Small intestine (tissue), 7 donors: Measurements from ENCODE around the gene LAMA3. TPM values are rescaled to one million over a fixed set of nuclear protein-coding genes. Genes with fewer than 3 reads are reported as not detected.

Source experiments
- DNase-seq, 2 donors: peaks; one replicate each; pipeline versions ENCODE4 v3.0.0 to v3.0.0-alpha.2; 2013
- FAIRE-seq: peaks from 2 replicates; lab custom pipeline; 2012; peaks lifted over from hg19 to GRCh38; lab: Jason Lieb, UNC
- H3K27ac ChIP-seq, 3 donors: one replicate each; pipeline ENCODE4 v1.5.1; 2013; ENCODE audit warnings: low read length in 2 of 3, mild to moderate bottlenecking in 2 of 3, control low read depth in 1 of 3, inconsistent platforms in 1 of 3, low read depth in 1 of 3, moderate library complexity in 1 of 3
- H3K27me3 ChIP-seq, 3 donors: one replicate each; pipeline ENCODE4 v1.6.1; 2013; ENCODE audit warnings: low read length in 3 of 3, inconsistent platforms in 1 of 3; ENCODE audit not compliant: control insufficient read depth in 3 of 3, insufficient read depth in 3 of 3
- H3K36me3 ChIP-seq, 3 donors: one replicate each; pipeline ENCODE4 v1.6.1; 2013; ENCODE audit warnings: low read length in 3 of 3, inconsistent platforms in 1 of 3, low read depth in 1 of 3, mild to moderate bottlenecking in 1 of 3, moderate library complexity in 1 of 3; ENCODE audit not compliant: control insufficient read depth in 3 of 3, insufficient read depth in 2 of 3
- H3K4me1 ChIP-seq, 3 donors: one replicate each; pipeline ENCODE4 v1.6.1; 2013; ENCODE audit warnings: low read length in 2 of 3, inconsistent platforms in 1 of 3, low read depth in 1 of 3, mild to moderate bottlenecking in 1 of 3, moderate library complexity in 1 of 3; ENCODE audit not compliant: control insufficient read depth in 3 of 3, insufficient read depth in 2 of 3
- H3K4me3 ChIP-seq, 3 donors: one replicate each; pipeline ENCODE4 v1.5.1; 2013; ENCODE audit warnings: low read length in 3 of 3, control low read depth in 1 of 3, inconsistent platforms in 1 of 3, low read depth in 1 of 3, mild to moderate bottlenecking in 1 of 3, moderate library complexity in 1 of 3
- H3K9me3 ChIP-seq, 2 donors: one replicate each; pipeline ENCODE4 v1.6.1; 2013; ENCODE audit warnings: low read depth in 1 of 2, low read length in 1 of 2; ENCODE audit not compliant: control insufficient read depth in 2 of 2, insufficient read depth in 1 of 2
- WGBS, 3 donors: extraction: QIAGEN DNeasy Blood & Tissue Kit; methylation state at CpG; one replicate each; pipeline ENCODE4 v1.1.7; 2013; 5-methylcytosine and 5-hydroxymethylcytosine counted together
- polyA plus RNA-seq, 4 donors: library from polyadenylated mRNA; stranded (reverse) in 3 of 4; unstranded in 1 of 4; fragments of 200-250 nt in 3 of 4; fragments of 120-200 nt in 1 of 4; gene quantifications; one replicate each; pipeline versions ENCODE4 v1.2.1 to v1.2.3, GENCODE V29; 2013
- donor health status: healthy with polysubstance abuse.
- donor health status: control.
- donor health status: control.
- donor health status: Bipolar disorder and iron deficiency.
- donor health status: healthy.

The LAMA3 gene
- polyA plus RNA-seq, 4 donors, result 9.7 to 67.4 (median 22.0) TPM

- 89 to 93% (median 91%) methylated on average over 4 of the region's 4 CpGs for WGBS, 3 donors
- no peak for DNase-seq
These were observed 138.4 kb downstream of the LAMA3 start for GRCh38 chr18:23827681-23828080.

GRCh38 chr18:23828426-23828825, 139.2 kb downstream of the LAMA3 start:
- Histone ChIP-seq H3K9me3 (no peaks in the 10 kb centered on the region), H3K36me3 (no peaks in the 10 kb centered on the region), H3K4me3 (no peak overlapping the region), H3K4me1 (peaks cover 0 to 17% (median 0%) of the 10 kb centered on the region in 3 donors), H3K27ac (no peak overlapping the region), H3K27me3 (no peaks in the 10 kb centered on the region)
- no peak for FAIRE-seq
- peak; percentile 69 to 70 for DNase-seq
- 27 to 30% (median 28%) methylated on average over 3 of the region's 3 CpGs for WGBS, 3 donors

More at GRCh38 chr18:23827681-23828080, 138.4 kb downstream of the LAMA3 start:
- Histone ChIP-seq H3K4me1 (peaks cover 0 to 17% (median 0%) of the 10 kb centered on the region in 3 donors), H3K27me3 (no peaks in the 10 kb centered on the region), H3K9me3 (no peaks in the 10 kb centered on the region), H3K4me3 (no peak overlapping the region), H3K36me3 (no peaks in the 10 kb centered on the region), H3K27ac (no peak overlapping the region)
- no peak for FAIRE-seq

GRCh38 chr18:23832911-23833310, 143.7 kb downstream of the LAMA3 start:
- no peaks in the 10 kb centered on the region for H3K9me3 ChIP-seq
- H3K27me3 ChIP-seq, result no peaks in the 10 kb centered on the region
- no peak overlapping the region for H3K27ac ChIP-seq
- FAIRE-seq, result no peak
- WGBS, 3 donors, result 80% methylated on average over 3 of the region's 3 CpGs
- peaks cover 0 to 6% (median 0%) of the 10 kb centered on the region in 3 donors for H3K4me1 ChIP-seq
- H3K36me3 ChIP-seq, result no peaks in the 10 kb centered on the region
- DNase-seq, result no peak
- H3K4me3 ChIP-seq, result no peak overlapping the region

- Histone ChIP-seq H3K4me1 (peaks cover 0 to 6% (median 0%) of the 10 kb centered on the region in 3 donors), H3K27me3 (no peaks in the 10 kb centered on the region), H3K9me3 (no peaks in the 10 kb centered on the region), H3K27ac (no peak overlapping the region), H3K4me3 (no peak overlapping the region), H3K36me3 (no peaks in the 10 kb centered on the region)
- WGBS, 3 donors, result 80 to 88% (median 82%) methylated on average over 6 of the region's 6 CpGs
- FAIRE-seq (no peak), DNase-seq (no peak)
These were observed 144.5 kb downstream of the LAMA3 start for GRCh38 chr18:23833714-23834113.

- Histone ChIP-seq H3K9me3 (no peaks in the 10 kb centered on the region), H3K36me3 (no peaks in the 10 kb centered on the region), H3K4me3 (no peak overlapping the region), H3K4me1 (no peaks in the 10 kb centered on the region), H3K27ac (no peak overlapping the region), H3K27me3 (no peaks in the 10 kb centered on the region)
- DNase-seq (no peak), FAIRE-seq (no peak)
- WGBS, 3 donors, result 95 to 100% (median 98%) methylated on average over 3 of the region's 3 CpGs
These were observed 145.8 kb downstream of the LAMA3 start for GRCh38 chr18:23835091-23835490.

GRCh38 chr18:23835506-23835905, 146.3 kb downstream of the LAMA3 start:
- 67 to 76% (median 69%) methylated on average over 4 of the region's 4 CpGs for WGBS, 3 donors
- FAIRE-seq (no peak), DNase-seq (no peak)
- Histone ChIP-seq H3K4me3 (no peak overlapping the region), H3K4me1 (no peaks in the 10 kb centered on the region), H3K36me3 (no peaks in the 10 kb centered on the region), H3K27me3 (no peaks in the 10 kb centered on the region), H3K27ac (no peak overlapping the region), H3K9me3 (no peaks in the 10 kb centered on the region)

- DNase-seq, result no peak
- H3K4me1 ChIP-seq, result no peaks in the 10 kb centered on the region
- no peaks in the 10 kb centered on the region for H3K9me3 ChIP-seq
- 79 to 90% (median 84%) methylated on average over 1 of the region's 1 CpG for WGBS, 3 donors
- H3K27ac ChIP-seq, result no peak overlapping the region
- peaks cover 0 to 3% (median 0%) of the 10 kb centered on the region in 3 donors for H3K36me3 ChIP-seq
- no peak for FAIRE-seq
- no peaks in the 10 kb centered on the region for H3K27me3 ChIP-seq
- no peak overlapping the region for H3K4me3 ChIP-seq
These were observed 148.3 kb downstream of the LAMA3 start for GRCh38 chr18:23837591-23837990.

GRCh38 chr18:23838233-23838632, 149.0 kb downstream of the LAMA3 start:
- H3K4me1 ChIP-seq, result no peaks in the 10 kb centered on the region
- FAIRE-seq, result no peak
- no peaks in the 10 kb centered on the region for H3K27me3 ChIP-seq
- no peak for DNase-seq
- H3K36me3 ChIP-seq, result peaks cover 0 to 3% (median 0%) of the 10 kb centered on the region in 3 donors
- 57 to 87% (median 76%) methylated on average over 2 of the region's 2 CpGs for WGBS, 3 donors
- no peak overlapping the region for H3K4me3 ChIP-seq
- H3K27ac ChIP-seq, result no peak overlapping the region
- H3K9me3 ChIP-seq, result no peaks in the 10 kb centered on the region

GRCh38 chr18:23838801-23839366, 149.6 kb downstream of the LAMA3 start:
- Histone ChIP-seq H3K9me3 (no peaks in the 10 kb centered on the region), H3K27ac (no peak overlapping the region)

More at GRCh38 chr18:23838801-23839366, 149.6 kb downstream of the LAMA3 start:
- WGBS, 3 donors, result 63 to 78% (median 71%) methylated on average over 7 of the region's 7 CpGs
- FAIRE-seq (no peak), DNase-seq (no peak)
- no peaks in the 10 kb centered on the region for H3K4me1 ChIP-seq
- no peaks in the 10 kb centered on the region for H3K27me3 ChIP-seq
- H3K36me3 ChIP-seq, result peaks cover 0 to 3% (median 0%) of the 10 kb centered on the region in 3 donors
- no peak overlapping the region for H3K4me3 ChIP-seq
